Adrenal gland (tissue), 5 donors: ENCODE measurements around the gene ARPC5.

Experiments used
- POLR2A ChIP-seq, 2 donors: fragments of 450-650 bp; IDR thresholded peaks; one replicate each; pipeline ENCODE4 v1.6.1; 2017; ENCODE audit warnings: antibody characterized with exemption in 2 of 2, mild to moderate bottlenecking in 2 of 2, moderate library complexity in 1 of 2
- TF ChIP-seq, protein P1 (sequence below), 6 experiments: fragments of 450-650 bp in 4 of 6; fragments of 200-600 bp in 2 of 6; sonication (generic) in 1 of 6; IDR thresholded peaks; 1 replicate in 5 of 6; 2 replicates in 1 of 6; pipeline versions ENCODE4 v1.5.1 to v1.8.0; 2016 to 2021; ENCODE audit warnings: antibody characterized with exemption in 6 of 6, mild to moderate bottlenecking in 2 of 6, moderate library complexity in 1 of 6
- donor health status: DM: no; HTN: no; CAD: no.

DNA sequence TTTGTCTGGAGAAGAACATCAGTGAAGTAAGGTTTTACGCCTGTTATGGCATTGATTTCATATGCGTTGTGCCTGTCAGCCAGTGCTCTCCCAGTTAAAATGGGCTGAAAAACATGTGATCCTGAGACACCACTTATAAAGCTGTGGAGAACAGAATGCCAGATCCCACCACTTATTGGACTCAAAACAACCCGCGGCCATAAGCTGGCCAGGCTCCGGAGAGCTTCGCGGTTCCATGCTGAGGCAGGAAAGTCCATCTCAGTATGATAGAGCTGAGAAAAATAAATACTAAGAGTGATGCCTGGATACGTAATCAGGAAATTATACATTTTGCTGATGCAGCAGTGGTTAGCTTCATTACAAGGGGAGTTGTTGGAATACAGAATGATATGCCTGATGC, 12.5 kb upstream of the ARPC5 start:
- TF ChIP-seq, protein P1, sequence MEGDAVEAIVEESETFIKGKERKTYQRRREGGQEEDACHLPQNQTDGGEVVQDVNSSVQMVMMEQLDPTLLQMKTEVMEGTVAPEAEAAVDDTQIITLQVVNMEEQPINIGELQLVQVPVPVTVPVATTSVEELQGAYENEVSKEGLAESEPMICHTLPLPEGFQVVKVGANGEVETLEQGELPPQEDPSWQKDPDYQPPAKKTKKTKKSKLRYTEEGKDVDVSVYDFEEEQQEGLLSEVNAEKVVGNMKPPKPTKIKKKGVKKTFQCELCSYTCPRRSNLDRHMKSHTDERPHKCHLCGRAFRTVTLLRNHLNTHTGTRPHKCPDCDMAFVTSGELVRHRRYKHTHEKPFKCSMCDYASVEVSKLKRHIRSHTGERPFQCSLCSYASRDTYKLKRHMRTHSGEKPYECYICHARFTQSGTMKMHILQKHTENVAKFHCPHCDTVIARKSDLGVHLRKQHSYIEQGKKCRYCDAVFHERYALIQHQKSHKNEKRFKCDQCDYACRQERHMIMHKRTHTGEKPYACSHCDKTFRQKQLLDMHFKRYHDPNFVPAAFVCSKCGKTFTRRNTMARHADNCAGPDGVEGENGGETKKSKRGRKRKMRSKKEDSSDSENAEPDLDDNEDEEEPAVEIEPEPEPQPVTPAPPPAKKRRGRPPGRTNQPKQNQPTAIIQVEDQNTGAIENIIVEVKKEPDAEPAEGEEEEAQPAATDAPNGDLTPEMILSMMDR (IDR thresholded peaks at IDR 0.05) = no peak
- no peak for TF ChIP-seq POLR2A (IDR thresholded peaks at IDR 0.05)
